GM12864 (cell line): Measurements from ENCODE around the gene LZTR1.

Experiments used
- DNase-seq: peaks from one replicate; pipeline ENCODE4 v3.0.0-alpha.2; 2011; ENCODE audit warnings: low read depth
- H3K4me3 ChIP-seq: 2 replicates; pipeline ENCODE4 v1.5.1; 2011; ENCODE audit warnings: mild to moderate bottlenecking, low read depth, low read length, control low read depth
- TF ChIP-seq, protein P1 (sequence below): IDR thresholded peaks from 2 replicates; pipeline ENCODE4 v1.5.1; 2011; ENCODE audit warnings: low read depth, mild to moderate bottlenecking, moderate library complexity, low read length, control low read depth, inconsistent platforms; ENCODE audit errors: missing control alignments

The LZTR1 gene

DNA sequence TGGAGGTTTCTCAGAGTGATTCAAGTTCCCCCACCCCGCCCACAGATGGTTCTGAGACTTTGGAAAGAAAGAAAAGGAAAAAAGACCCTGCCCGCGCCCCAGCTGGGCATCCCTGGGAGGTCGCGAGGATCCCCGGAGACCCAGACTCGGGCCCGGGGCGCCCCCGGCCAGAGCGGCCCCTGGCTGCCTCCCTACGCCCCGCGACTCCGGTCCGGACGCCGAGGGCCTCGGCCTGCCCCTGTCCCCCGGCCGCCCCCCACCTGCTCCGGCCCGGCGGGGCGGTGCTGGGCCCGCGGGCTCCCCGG is 17.3 kb upstream of the LZTR1 start:
- DNase-seq, result no peak
- TF ChIP-seq, protein P1, sequence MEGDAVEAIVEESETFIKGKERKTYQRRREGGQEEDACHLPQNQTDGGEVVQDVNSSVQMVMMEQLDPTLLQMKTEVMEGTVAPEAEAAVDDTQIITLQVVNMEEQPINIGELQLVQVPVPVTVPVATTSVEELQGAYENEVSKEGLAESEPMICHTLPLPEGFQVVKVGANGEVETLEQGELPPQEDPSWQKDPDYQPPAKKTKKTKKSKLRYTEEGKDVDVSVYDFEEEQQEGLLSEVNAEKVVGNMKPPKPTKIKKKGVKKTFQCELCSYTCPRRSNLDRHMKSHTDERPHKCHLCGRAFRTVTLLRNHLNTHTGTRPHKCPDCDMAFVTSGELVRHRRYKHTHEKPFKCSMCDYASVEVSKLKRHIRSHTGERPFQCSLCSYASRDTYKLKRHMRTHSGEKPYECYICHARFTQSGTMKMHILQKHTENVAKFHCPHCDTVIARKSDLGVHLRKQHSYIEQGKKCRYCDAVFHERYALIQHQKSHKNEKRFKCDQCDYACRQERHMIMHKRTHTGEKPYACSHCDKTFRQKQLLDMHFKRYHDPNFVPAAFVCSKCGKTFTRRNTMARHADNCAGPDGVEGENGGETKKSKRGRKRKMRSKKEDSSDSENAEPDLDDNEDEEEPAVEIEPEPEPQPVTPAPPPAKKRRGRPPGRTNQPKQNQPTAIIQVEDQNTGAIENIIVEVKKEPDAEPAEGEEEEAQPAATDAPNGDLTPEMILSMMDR, result no peak
- no peak overlapping the region for H3K4me3 ChIP-seq

GRCh38 chr22:20965104-20965887 is 16.8 kb upstream of the LZTR1 start:
- TF ChIP-seq, protein P1, result no peak
- no peak overlapping the region for H3K4me3 ChIP-seq
- no peak for DNase-seq

GRCh38 chr22:20965888-20966855 is 15.9 kb upstream of the LZTR1 start:
- no peak for DNase-seq
- no peak overlapping the region for H3K4me3 ChIP-seq
- TF ChIP-seq, protein P1, result no peak

DNA sequence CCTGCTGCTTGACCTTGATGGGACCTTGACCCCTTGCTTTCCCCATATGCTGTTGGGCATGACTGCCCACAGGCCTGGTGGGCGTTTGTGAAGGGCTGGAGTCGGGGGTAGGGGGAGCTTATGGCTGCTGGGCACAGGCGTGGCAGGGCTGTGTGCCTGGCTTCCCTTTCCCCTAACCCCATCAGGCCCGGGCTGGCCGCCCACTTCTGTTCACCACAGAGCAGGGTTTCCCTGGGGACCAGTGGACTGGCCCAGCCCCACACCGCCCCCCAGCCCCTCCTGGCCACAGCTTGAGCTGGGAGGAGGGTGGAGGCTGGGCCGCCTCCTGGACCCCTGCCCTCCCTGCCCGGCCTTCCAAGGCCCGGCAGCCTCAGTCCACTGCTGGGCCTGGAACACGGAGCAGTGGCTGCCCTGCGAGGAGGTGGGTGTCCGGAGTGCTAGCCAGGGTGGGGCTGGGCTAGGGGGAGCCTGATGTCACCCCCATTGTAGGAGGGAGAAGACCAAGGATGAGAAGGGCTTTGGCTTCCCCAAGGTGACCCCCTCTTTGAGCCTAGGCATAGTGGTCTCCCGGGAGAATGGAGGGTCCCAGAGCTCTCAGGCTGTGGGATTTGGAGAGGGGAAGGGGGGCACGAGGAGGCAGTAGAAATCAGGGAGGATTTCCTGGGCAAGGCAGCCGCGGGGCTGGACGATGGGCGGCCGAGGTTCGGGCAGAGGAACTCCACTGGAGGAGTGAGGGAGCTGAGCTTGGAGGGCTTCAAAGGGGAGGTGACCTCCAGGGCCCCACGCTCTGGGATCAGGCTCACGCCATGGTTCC is 15.0 kb upstream of the LZTR1 start, which contains the start of gene AIFM3:
Gene AIFM3, plus strand, starts transcription at position 373 of the 814 bp plus-strand sequence. CDS start 690 bp downstream, outside the sequence.
- DNase-seq, result no peak
- TF ChIP-seq, protein P1, result no peak
- H3K4me3 ChIP-seq, result no peak within 1 kb of the TSS

- H3K4me3 ChIP-seq, result no peak overlapping the region
- TF ChIP-seq, protein P1, result no peak
Measured at GRCh38 chr22:20967697-20968211, 14.3 kb upstream of the LZTR1 start.

DNA sequence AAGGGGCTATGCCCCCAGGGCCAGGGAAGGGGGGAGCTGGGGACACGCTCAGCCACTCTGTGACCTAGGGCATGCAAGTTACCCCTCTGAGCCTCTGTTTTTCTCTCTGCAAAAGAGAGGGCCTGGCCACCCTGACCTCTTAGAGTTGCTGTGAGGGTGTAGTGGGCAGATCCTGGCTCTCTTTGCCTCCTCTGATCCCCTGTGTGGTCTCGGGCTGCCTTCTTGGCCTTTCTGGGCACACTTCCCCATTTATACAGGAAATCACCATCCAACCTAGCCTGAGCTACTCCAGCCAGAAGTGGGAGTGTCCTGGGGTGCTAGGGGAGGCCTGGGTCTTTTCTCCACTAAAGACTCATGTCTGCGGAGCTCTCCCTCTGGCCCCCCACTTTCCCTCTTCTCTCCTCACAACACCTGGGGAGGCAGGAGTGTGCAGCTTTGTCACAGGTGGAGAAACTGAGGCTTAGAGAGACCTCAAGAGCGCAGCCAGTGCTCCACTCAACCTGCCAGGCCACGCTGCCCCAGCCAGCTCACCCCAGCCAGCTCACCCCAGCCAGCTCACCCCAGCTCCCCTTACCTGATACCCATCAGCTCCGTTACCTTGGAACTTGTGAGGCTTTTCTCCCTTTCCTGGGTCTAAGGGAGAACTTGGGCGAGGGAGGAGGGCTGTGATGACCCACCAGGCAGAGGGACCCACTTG is 13.7 kb upstream of the LZTR1 start:
- H3K4me3 ChIP-seq, result no peak overlapping the region
- TF ChIP-seq, protein P1, result no peak
- DNase-seq, result no peak

More at GRCh38 chr22:20967697-20968211, 14.3 kb upstream of the LZTR1 start:
- DNase-seq, result no peak
